Measurements from ENCODE around the gene LRG1. TPM values are rescaled to one million over a fixed set of nuclear protein-coding genes. Genes with fewer than 3 reads are reported as not detected.

The LRG1 gene
- total RNA-seq, 1 experiment from 2014 or later: 0.08 TPM

GRCh38 chr19:4548238-4548584, 8.4 kb upstream of the LRG1 start:
- no TSS peak for BruUV-seq (replicated peaks)
- no peak for DNase-seq (ENCODE audit: low read depth, low spot score)
- H3K4me1 ChIP-seq (ENCODE audit: control insufficient read depth, insufficient read depth, low read length): no peaks in the 10 kb centered on the region
- intact Hi-C loops (cut with micrococcal nuclease; ENCODE audit: unreplicated experiment): no loop called here
- no peak for TF ChIP-seq SIN3A (IDR thresholded peaks at IDR 0.05; ENCODE audit: borderline replicate concordance, insufficient read depth, low read depth, low read length)
- no peak for TF ChIP-seq TCF7L2 (IDR thresholded peaks at IDR 0.05; ENCODE audit: low read depth, low read length)
- no peak for TF ChIP-seq CTCF (IDR thresholded peaks at IDR 0.05)
- in situ Hi-C loops (cut with HindIII; ENCODE audit: low pct_unique_long_range_greater_than_20kb, low sequenced_read_pairs): no loop called here
- H3K9me3 ChIP-seq (ENCODE audit: control insufficient read depth, insufficient read depth, low read depth, low read length): no peaks in the 10 kb centered on the region
- H3K36me3 ChIP-seq (ENCODE audit: control insufficient read depth, insufficient read depth, low read length): no peaks in the 10 kb centered on the region
- H3K4me3 ChIP-seq (ENCODE audit: low read depth in 2 of 2, low read length in 2 of 2): no peak overlapping the region
- ATAC-seq: no peak
- ChIA-PET CTCF (interaction anchor here (0.6 kb wide), 1 partner anchor 16 kb away, joined by 3 read pairs; no protein-coding TSS in a partner anchor), POLR2A (no interaction called here)
- no peak overlapping the region for H3K27ac ChIP-seq (ENCODE audit: low read length)
- no peaks in the 10 kb centered on the region for H3K27me3 ChIP-seq (ENCODE audit: control insufficient read depth, insufficient read depth, low read length)

DNA sequence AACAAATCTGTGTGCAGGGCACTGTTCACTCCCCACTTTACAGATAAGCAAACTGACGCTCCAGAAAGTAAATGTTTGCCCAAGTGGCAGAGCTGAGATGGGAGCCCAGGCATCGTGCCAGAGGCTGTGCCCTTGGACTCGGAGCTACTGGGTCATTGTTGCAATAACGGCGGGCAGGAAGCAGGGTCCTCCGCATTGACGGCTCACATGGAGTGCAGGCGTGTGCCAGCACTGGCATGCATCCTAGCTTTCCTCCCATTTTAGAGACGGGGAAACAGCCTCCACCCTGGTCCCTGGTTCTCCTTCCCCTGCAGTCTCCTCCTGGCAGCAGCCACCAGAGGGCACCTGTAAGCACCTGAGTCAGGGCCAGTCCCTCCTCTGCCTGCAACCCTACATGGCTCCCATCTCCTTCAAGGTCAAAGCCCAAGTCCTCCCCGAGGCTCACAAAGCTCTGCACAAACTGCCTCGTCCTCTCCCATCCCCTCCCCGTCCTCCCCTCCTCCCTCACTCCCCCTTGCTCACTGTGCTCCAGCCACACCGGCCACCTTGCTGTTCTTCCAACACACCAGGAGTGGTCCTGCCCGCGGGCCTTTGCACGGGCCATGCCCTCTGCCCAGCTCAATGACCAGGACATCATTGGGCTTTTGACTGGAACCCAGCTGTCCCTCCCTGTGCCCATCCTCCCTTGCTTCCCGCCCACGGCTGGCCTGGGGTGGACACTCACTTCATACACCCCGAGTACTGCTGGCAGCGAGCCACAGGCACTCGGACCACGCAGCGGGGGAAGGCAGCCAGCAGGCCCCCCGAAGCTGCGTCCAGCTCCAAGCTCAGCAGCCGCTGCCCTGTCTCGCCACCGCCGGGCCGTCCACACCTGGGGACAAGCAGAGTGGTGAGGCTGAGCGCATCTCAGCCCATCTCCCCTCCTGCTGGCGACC, 7.7 kb upstream of the LRG1 start:
- no peaks in the 10 kb centered on the region for H3K9me3 ChIP-seq (ENCODE audit: control insufficient read depth, insufficient read depth, low read depth, low read length)
- ChIA-PET CTCF (interaction anchor here (0.6 kb wide), 1 partner anchor 15 kb away, joined by 3 read pairs; no protein-coding TSS in a partner anchor), POLR2A (no interaction called here)
- H3K36me3 ChIP-seq (ENCODE audit: control insufficient read depth, insufficient read depth, low read length): no peaks in the 10 kb centered on the region
- intact Hi-C loops (cut with micrococcal nuclease; ENCODE audit: unreplicated experiment) (no loop called here), in situ Hi-C loops (cut with HindIII; ENCODE audit: low pct_unique_long_range_greater_than_20kb, low sequenced_read_pairs) (no loop called here)
- peak; percentile 73 for ATAC-seq
- H3K4me1 ChIP-seq (ENCODE audit: control insufficient read depth, insufficient read depth, low read length): no peaks in the 10 kb centered on the region
- no TSS peak for BruUV-seq (replicated peaks)
- no peak overlapping the region for H3K4me3 ChIP-seq (ENCODE audit: low read depth in 2 of 2, low read length in 2 of 2)
- H3K27me3 ChIP-seq (ENCODE audit: control insufficient read depth, insufficient read depth, low read length): no peaks in the 10 kb centered on the region
- TF ChIP-seq TCF7L2 (IDR thresholded peaks at IDR 0.05; ENCODE audit: low read depth, low read length) (no peak), CTCF (IDR thresholded peaks at IDR 0.05) (peak; percentile 63), POLR2AphosphoS5 (IDR thresholded peaks at IDR 0.05; ENCODE audit: low read depth, low read length) (no peak)
- H3K27ac ChIP-seq (ENCODE audit: low read length): no peak overlapping the region
- DNase-seq (ENCODE audit: low read depth, low spot score): no peak

- CTCF ChIA-PET: no interaction called here
- ATAC-seq (no peak), DNase-seq (ENCODE audit: low read depth, low spot score) (no peak)
- no peak overlapping the region for H3K4me3 ChIP-seq (ENCODE audit: low read depth in 2 of 2, low read length in 2 of 2)
- TF ChIP-seq REST (IDR thresholded peaks at IDR 0.05; ENCODE audit: insufficient read depth in 1 of 2, low read depth in 2 of 2, low read length in 1 of 2) (no peak), SIN3A (IDR thresholded peaks at IDR 0.05; ENCODE audit: borderline replicate concordance, insufficient read depth, low read depth, low read length) (no peak), POLR2AphosphoS5 (IDR thresholded peaks at IDR 0.05; ENCODE audit: low read depth, low read length) (no peak), CTCF (IDR thresholded peaks at IDR 0.05) (no peak), TCF7L2 (IDR thresholded peaks at IDR 0.05; ENCODE audit: low read depth, low read length) (no peak)
- intact Hi-C loops (cut with micrococcal nuclease; ENCODE audit: unreplicated experiment): no loop called here
- no peaks in the 10 kb centered on the region for H3K27me3 ChIP-seq (ENCODE audit: control insufficient read depth, insufficient read depth, low read length)
- H3K36me3 ChIP-seq (ENCODE audit: control insufficient read depth, insufficient read depth, low read length): no peaks in the 10 kb centered on the region
- in situ Hi-C loops (cut with HindIII; ENCODE audit: low pct_unique_long_range_greater_than_20kb, low sequenced_read_pairs): no loop called here
- H3K27ac ChIP-seq (ENCODE audit: low read length): no peak overlapping the region
- POLR2A ChIA-PET: no interaction called here
- BruUV-seq (replicated peaks): no TSS peak
- no peaks in the 10 kb centered on the region for H3K4me1 ChIP-seq (ENCODE audit: control insufficient read depth, insufficient read depth, low read length)
- no peaks in the 10 kb centered on the region for H3K9me3 ChIP-seq (ENCODE audit: control insufficient read depth, insufficient read depth, low read depth, low read length)
These were observed 4.2 kb upstream of the LRG1 start for GRCh38 chr19:4543842-4544647.
